Occipital lobe (tissue), 2 donors: ENCODE measurements around the gene CACNA2D4. TPM values are rescaled to one million over a fixed set of nuclear protein-coding genes. Genes with fewer than 3 reads are reported as not detected.

ENCODE experiments used
- DNase-seq: peaks from one replicate; lab custom pipeline; 2025; lab: John Stamatoyannopoulos, UW
- total RNA-seq: library from RNA; depleted of rRNA; stranded (reverse); fragments of >200 nt; gene quantifications from one replicate; pipeline ENCODE4 v1.2.3, GENCODE V29; 2014

CACNA2D4 gene
- total RNA-seq, 1 donor from 2014 or later: not detected

DNA sequence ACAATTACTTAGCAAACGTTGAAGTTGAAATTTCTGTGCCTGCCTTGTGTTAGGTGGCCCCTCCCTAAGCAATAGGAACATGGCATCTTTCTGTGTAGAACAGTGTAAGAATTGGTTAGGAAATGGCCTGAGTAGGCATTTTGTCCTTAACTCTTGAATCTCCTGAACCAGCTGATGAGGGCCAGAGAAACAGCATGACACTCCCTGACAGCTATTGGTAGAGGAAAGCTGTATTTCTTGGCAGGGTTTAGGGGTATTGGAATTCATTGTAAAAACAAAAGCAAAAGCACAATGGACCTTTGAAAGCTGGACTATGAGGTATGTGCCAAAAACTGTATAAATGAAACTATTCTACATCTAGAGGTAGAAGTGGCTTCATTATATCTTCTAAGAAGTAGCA lies 138.7 kb downstream of the CACNA2D4 start:
- no peak for DNase-seq

DNA sequence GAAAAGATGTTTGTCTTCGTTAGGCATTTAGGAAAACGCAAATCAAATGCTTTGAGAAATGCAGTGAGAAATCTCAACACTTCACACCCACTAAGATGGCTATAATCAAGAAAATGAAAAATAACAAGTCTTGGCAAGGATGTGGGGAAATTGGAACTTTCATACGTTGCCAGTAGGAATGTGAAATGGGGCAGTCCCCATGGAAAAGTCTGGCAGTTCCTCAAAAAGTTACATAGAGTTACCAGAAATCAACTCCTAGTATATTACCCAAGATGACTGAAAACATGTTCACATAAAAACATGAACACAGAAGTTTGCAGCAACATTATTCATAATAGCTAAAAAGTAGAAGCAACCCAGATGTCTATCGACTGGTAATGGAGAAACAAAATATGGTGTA lies 139.5 kb downstream of the CACNA2D4 start:
- no peak for DNase-seq

DNA sequence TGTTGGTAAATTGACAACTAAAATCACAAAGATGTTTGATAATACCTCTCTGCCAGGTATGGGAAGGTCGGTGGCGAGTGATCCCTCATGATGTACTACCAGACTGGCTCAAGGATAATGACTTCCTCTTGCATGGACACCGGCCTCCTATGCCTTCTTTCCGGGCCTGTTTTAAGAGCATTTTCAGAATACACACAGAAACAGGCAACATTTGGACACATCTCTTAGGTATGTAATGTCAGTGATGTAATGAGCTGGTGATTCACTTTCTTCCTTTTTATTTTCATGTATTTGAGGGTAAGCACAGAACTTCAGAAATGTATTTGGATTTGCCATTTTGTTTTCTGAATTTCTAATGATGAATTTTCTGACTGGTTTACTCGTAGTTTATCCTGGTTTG lies 140.7 kb downstream of the CACNA2D4 start:
- DNase-seq: no peak

- DNase-seq: no peak
Measured at GRCh38 chr12:1776170-1776921, 142.1 kb downstream of the CACNA2D4 start.

GRCh38 chr12:1773937-1774655 lies 144.4 kb downstream of the CACNA2D4 start:
- DNase-seq: no peak

GRCh38 chr12:1769809-1770494 lies 148.5 kb downstream of the CACNA2D4 start:
- no peak for DNase-seq

- DNase-seq: no peak
Measured at GRCh38 chr12:1768615-1769014, 149.8 kb downstream of the CACNA2D4 start.

- no peak for DNase-seq
Measured at GRCh38 chr12:1767407-1768090, 150.9 kb downstream of the CACNA2D4 start.

DNA sequence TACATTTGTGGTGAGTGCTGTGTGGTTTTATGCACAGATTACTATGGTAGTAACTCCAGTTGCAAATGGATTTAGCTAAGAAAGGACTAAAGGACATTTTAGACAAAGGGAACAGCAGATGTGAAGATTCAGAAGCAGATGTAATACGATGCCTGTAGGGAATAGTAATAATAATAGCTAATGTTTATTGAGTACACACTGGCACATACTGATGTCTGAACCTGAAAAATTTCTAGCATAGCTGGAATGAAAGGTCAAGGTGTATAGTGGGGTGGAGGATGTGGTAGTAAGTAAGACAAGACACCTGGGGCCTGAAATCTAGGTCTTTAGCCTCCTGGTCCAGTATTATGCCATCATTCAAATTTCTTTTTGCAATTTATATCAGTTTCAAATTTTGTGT lies 152.3 kb downstream of the CACNA2D4 start:
- no peak for DNase-seq

- DNase-seq: no peak
Measured at GRCh38 chr12:1763153-1763552, 155.3 kb downstream of the CACNA2D4 start.

GRCh38 chr12:1761857-1762256 lies 156.6 kb downstream of the CACNA2D4 start:
- no peak for DNase-seq

DNA sequence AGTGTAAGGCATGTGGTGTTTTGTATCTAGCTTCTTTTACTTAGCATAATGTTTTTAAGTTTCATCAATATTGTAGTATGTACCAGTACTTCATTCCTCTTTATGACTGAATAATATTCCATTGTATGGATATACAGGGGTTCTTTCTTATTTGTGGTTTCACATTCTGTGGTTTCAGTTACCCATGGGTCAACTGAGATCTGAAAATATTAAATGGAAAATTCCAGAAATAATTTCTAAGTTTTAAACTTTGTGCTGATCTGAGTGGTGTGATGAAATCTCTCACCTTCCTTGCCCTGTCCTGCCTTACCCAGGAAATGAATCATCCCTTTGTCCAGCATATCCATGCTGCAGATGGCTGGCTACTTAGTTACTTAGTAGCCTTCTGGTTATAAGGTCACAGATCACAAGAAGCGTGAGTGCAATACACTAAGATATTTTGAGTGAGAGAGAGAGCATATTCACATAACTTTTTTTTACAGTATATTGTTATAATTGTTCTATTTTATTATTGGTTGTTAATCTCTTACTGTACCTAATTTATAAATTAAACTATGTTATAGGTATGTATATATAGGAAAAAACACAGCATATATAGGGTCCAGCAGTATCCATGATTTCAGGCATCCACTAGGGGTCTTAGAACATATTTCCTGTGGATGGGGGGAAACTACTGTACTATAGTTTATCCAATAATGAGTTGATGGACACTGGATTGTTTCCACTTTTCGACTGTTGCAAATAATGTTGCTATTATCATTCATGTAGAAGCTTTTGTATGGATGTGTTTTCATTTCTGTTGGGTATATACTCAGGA lies 157.7 kb downstream of the CACNA2D4 start:
- no peak for DNase-seq

DNA sequence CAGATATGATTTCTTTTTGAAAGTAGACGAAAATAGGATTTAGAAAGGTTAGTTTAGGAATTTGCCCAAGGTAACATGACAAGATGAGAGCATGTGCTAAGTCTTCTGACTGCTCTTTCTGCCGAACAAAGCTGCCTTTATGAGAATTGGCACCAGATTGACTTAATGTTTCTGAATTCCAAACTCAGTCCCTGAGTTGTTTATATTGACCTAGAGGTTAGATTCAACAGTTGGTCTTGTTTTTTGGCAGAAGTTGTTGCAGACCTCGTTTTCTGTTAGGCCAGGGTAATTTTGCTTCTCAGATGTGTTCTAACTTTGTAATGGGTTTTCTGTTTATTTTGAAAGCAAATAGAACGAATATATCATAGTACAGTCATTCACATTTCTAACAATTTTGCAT lies 159.6 kb downstream of the CACNA2D4 start:
- DNase-seq: no peak

GRCh38 chr12:1758376-1758775 lies 160.1 kb downstream of the CACNA2D4 start:
- DNase-seq: no peak

- DNase-seq: no peak
Measured at GRCh38 chr12:1750300-1750699, 168.2 kb downstream of the CACNA2D4 start.

GRCh38 chr12:1749019-1749418 lies 169.4 kb downstream of the CACNA2D4 start:
- no peak for DNase-seq

DNA sequence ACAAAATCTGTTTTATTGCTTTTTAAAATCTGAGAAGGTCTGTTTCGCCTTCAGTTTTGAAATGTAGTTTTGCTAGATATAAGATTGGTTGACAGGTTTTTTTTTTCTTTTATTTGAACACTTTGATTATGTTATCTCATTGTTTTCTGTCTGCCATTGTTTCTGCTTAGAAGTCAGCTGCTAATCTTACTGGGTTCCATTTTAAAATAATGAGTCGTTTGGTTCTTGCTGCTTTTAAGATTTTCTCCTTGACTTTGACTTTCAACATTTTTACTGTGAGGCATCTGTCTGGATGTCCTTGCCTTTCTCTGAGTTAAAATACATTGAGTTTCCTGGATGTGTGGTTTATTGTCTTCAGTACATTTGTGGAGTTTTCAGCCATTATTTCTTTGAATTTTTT lies 170.8 kb downstream of the CACNA2D4 start:
- DNase-seq: no peak

DNA sequence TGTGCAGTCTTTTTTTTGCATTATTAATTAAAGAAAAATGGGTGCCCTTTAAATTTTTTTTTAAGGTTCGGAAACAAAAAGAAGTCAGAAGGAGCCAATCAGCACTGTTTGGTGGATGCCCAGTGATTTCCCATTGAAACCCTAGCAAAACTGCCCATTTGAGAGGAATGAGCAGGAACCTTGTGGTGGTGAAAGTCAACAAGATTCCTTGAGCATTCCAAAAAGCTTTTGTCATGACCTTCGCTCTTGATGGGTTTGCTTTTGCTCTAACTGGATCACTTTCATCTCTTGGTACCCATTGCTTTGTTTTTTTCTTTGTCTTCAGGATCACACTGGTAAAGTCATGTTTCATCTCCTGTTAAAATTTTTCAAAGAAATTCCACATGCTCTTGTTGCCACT lies 173.5 kb downstream of the CACNA2D4 start:
- DNase-seq: no peak
